ENCODE data around the gene C1QTNF12.

DNA sequence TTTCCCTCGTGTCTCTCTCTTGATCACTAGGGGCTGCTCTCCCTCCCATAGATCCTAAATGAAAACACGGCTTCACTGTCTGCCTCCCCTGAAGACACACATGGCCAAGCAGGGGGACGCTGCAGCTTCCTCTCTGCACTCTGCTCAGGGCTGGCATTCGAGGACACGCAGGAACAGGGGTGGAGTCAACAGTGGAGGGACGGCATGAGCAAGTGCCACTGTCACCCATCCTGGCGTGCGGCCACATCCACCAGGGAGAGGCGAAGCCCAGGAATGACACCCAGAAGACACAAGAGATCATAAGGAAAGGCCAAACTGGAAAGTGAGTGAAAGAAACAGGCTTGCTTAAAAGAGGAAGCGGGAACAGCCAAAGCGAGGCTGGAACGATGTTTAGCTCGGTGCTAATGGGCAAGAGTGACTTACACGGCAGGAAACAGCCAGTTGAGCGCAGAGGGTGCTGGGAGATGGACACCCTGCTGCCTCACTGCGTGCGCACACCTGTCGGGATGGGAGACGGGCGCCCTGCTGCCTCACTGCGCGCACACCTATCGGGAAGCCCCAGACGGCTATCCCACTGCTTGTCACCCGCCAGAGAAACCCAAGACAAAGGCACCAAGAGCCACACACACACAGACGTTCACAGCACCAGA is 13.6 kb upstream of the C1QTNF12 start:
- TF ChIP-seq, protein P1, sequence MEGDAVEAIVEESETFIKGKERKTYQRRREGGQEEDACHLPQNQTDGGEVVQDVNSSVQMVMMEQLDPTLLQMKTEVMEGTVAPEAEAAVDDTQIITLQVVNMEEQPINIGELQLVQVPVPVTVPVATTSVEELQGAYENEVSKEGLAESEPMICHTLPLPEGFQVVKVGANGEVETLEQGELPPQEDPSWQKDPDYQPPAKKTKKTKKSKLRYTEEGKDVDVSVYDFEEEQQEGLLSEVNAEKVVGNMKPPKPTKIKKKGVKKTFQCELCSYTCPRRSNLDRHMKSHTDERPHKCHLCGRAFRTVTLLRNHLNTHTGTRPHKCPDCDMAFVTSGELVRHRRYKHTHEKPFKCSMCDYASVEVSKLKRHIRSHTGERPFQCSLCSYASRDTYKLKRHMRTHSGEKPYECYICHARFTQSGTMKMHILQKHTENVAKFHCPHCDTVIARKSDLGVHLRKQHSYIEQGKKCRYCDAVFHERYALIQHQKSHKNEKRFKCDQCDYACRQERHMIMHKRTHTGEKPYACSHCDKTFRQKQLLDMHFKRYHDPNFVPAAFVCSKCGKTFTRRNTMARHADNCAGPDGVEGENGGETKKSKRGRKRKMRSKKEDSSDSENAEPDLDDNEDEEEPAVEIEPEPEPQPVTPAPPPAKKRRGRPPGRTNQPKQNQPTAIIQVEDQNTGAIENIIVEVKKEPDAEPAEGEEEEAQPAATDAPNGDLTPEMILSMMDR (IDR thresholded peaks at IDR 0.05) = no peak
- TF ChIP-seq EP300 (IDR thresholded peaks at IDR 0.05) (no peak), POLR2A (IDR thresholded peaks at IDR 0.05) (no peak)

Measured in sigmoid colon (tissue), 4 donors.